ENCODE data around the gene SLC16A5.
"Not testable (repeated sequence)": the region's sequence is repeated elsewhere in the genome, so short reads cannot be mapped to it uniquely, and the experiment has no call there.

SLC16A5 gene

DNA sequence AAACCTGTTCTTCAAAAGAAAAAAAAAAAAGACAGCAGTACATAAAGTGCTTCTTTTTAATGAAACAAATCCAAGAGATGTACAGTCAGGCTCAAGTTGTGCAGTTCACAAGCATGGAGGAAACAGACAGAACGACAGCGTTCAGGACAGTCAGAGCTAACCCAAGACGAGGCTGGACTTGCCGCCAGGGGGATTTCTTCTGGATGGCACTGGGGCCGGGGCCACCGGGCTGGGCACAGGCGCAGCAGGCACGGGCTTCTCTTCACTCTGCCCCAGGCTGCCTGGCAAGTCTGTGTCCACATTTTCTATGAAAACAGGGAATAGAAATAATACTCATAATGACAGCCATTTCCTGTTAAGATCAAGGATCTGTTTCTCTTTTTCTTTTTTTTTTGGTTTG lies 48.2 kb downstream of the SLC16A5 start:
- peak; percentile 2 for DNase-seq

DNA sequence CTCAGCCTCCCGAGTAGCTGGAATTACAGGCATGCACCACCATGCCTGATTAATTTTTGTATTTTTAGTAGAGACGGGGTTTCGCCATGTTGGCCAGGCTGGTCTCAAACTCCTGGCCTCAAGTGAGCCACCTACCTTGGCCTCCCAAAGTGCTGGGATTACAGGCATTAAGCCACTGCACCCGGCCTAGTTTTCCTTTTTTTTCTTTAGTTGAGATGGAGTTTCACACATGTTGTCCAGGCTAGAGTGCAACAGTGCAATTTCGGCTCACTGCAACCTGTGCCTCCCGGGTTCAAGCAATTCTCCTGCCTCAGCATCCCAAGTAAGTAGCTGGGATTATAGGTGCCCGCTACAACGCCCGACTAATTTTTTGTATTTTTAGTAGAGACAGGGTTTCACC lies 50.0 kb downstream of the SLC16A5 start:
- DNase-seq, result not testable (repeated sequence)

DNA sequence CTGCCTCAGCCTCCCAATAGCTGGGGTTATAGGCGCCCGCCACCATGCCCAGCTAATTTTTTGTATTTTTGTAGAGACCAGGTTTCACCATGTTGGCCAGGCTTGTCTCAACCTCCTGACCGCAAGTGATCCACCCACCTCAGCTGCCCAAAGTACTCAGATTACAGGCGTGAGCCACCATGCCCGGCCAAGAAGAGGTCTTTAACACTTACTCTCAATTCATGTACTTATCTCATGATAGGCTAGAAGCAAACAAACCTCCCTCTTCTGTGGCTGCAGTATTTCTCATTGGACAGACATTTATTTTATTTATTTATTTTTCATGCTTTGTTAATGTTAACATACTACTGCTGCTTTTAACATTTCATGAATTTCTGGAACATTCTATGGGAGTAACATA lies 50.8 kb downstream of the SLC16A5 start:
- DNase-seq, result peak; percentile 1

DNA sequence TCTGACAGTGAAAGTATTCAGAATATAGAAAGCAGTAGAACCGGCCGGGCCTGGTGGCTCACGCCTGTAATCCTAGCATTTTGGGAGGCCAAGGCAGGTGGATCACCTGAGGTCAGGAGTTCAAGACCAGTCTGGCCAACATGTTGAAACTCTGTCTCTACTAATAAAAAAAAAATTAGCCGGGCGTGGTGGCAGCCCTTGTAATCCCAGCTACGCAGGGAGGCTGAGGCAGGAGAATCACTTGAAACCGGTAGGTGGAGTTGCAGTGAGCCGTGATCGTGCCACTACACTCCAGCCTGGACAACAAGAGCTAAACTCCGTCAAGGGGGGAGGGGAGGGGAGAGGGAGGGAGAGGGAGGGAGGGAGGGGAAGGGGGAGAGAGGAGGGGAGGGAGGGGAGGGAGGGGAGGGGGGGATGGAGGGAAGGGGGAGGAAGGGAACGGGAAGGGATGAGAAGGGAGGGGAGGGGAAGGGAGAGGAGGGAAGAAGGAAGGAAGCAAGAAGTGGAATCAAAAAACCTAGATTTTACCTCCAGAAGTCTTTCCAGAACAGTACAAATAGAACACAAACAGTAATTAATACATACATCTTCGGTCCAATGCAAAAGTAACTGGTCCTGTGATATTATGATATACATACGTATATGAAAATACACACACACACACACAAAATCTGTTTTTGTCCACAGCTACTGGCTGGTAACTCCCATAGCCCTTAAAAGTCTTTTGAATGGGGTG lies 54.6 kb downstream of the SLC16A5 start:
- DNase-seq, result peak; percentile 2

GRCh38 chr17:75144816-75145512 lies 57.2 kb downstream of the SLC16A5 start:
- no peak for DNase-seq

GRCh38 chr17:75146592-75146991 lies 58.8 kb downstream of the SLC16A5 start:
- DNase-seq, result no peak

DNA sequence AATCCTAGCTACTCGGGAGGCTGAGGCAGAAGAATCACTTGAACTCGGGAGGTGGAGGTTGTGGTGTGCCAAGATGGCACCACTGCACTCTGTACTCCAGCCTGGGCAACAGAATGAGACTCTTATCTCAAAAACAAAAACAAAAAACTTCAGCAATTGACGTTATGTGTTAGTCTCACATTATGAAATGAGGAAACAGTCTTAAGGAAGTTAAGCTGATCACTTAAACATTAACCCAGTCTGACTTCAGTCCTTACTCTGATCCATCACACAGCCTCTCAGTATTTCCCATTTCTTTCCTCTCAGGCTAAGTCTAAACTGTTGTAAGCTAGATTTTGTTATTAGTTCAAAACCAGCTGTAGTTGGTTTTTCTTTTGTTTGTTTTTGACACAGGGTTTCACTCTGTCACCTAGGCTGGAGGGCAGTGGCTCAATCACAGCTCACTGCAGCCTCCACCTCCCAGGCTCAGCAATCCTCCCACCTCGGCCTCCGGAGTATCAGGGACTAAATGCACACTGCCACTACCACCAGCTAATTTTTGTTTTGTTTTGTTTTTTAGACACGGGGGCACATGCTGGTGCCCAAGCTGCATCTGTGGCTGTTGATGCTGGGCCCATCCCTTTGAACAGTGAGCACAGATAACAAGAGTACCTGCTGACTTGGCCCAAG lies 60.3 kb downstream of the SLC16A5 start:
- peak; percentile 2 for DNase-seq

DNA sequence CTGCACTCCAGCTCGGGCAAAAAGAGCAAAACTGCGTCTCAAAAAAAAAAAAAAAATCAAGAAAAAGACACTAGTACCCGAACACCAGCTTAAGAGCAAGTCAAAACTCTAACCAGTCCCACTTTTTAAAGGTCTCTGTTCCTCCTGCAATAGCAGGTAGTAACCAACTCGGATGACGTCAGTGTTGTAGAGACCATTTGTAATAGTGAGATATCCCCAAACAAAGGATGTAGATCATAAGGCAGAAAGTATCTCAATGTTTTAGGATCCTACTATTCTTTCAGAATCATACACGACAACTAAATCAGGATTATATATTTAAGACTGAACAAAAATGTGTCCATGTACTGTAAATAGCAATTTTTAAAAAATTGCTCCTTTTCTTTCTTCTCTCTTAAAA lies 64.2 kb downstream of the SLC16A5 start:
- no peak for DNase-seq

- no peak for DNase-seq
Measured at GRCh38 chr17:75152523-75152921, 64.8 kb downstream of the SLC16A5 start.

DNA sequence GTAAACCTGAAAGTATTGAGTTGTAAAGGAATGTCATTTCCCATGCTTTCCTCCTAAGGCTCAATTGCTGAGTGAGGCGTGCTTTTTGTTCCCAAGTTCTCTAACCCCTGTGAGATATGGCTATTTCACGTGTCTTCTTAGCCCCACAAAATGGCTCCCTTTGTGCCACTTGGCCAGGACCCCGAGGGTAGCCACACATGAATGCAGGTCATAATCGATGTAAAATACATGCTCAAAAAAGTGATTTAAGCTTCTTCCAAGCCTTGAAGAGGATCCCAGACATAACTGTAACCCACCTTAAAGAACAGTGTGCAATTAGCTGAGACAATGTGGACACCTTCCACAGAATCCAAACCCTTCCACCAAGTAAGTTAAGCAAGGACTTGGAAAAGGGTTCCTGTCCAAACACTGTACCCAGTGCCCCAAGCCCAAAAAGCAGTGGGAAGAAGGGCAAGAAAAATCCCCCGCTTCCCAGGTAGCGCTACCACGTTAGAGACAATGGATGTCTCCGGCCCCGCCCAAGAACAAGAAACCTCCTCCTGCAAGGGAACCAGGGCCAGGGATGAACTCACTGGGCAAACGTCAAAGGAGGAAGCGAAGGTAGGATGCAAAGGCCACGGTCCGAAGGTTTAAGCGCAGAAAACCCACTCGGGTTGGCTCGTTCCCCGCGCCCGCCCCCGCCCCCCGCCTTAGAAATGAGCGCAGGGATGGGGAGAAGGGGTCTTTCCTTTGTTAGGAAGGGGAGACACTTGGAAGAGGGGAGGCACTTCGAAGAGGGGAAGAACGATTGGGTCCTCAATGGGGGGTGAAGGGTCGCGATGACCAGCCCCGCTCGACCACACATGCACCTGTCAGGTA lies 65.4 kb downstream of the SLC16A5 start:
- peak; percentile 31 for DNase-seq

- DNase-seq, result no peak
Measured at GRCh38 chr17:75153780-75154194, 66.0 kb downstream of the SLC16A5 start.

DNA sequence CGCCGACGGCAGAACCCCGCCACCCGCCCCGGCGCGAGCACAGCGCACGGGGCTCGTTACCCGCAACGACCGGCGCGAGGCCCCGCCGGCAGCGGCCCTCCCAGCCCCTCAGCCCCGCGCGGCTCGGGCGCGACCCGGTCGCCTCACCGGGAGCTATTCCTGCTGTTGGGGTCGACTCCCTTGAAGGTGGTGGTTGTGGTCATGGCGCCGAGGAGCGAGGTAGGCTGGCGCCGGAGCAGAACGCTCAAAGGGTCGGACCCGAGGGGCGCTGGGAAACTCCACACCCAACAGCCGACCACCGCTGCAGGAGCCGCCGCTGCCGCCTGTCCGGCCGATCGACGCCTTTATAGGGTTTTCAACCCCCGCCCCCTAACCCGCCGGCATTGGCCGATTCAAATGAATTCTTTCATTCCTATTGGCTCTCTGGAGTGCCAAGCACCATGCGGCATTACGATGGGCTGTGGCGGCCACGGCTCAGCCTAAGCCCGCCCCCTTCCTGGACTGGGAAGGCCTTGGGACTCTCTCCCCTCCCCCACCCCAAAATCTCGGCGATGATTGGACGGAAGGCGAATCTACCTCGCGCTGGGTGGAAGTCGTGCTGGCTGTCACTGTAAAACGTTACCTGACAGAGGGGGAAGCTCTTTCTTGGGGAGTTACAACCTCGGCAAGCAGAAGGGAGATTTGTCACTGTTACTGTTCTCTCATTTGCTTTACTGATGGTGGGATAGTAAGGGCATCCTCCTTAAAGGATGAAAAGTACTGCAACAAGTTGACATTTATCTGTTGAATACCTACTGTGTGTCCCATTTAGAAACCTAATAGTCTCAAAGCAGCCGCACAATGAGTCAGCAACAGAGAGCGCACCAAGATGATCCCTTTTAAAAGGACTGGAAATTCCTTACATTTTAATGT lies 66.7 kb downstream of the SLC16A5 start, which contains the start of gene JPT1:
JPT1 (minus strand) TSS at position 318 of the 912 bp plus-strand sequence; CDS start at position 203, 115 bp downstream.
- DNase-seq, result peak; percentile 93

- DNase-seq, result peak; percentile 1
Measured at GRCh38 chr17:75155191-75155601, 67.4 kb downstream of the SLC16A5 start.
